ENCODE results near the gene NXPE1. TPM values are rescaled to one million over a fixed set of nuclear protein-coding genes. Genes with fewer than 3 reads are reported as not detected.

Gene NXPE1
- total RNA-seq, 1 donor from 2014 or later, result not detected

DNA sequence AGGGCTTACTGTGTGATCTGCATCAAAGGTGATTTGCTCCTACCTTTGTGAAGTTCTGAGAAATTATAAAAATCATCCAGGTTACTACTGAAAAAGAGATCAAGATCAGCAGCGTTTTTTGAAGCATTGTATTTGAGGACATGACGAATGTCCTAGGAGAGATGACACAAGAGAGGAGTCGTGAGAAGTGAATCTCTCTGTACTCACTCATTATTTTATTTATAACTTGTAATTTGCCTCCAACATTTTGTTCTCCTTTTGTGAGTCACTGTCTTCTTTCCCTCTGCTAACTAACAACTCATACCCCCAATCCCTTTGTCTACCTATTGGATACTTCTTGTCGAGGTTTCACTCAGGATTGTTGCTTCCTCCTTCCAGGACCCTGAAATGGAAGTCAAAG is 8.6 kb downstream of the NXPE1 start:
- Histone ChIP-seq H3K4me3 (ENCODE audit: low read depth, low read length) (no peak overlapping the region), H3K27me3 (ENCODE audit: control insufficient read depth, insufficient read depth, low read length) (no peaks in the 10 kb centered on the region), H3K36me3 (ENCODE audit: control insufficient read depth, insufficient read depth, low read length) (no peaks in the 10 kb centered on the region)
- FAIRE-seq, result no peak
- DNase-seq (ENCODE audit: low read depth), result no peak
- TF ChIP-seq, protein P1, sequence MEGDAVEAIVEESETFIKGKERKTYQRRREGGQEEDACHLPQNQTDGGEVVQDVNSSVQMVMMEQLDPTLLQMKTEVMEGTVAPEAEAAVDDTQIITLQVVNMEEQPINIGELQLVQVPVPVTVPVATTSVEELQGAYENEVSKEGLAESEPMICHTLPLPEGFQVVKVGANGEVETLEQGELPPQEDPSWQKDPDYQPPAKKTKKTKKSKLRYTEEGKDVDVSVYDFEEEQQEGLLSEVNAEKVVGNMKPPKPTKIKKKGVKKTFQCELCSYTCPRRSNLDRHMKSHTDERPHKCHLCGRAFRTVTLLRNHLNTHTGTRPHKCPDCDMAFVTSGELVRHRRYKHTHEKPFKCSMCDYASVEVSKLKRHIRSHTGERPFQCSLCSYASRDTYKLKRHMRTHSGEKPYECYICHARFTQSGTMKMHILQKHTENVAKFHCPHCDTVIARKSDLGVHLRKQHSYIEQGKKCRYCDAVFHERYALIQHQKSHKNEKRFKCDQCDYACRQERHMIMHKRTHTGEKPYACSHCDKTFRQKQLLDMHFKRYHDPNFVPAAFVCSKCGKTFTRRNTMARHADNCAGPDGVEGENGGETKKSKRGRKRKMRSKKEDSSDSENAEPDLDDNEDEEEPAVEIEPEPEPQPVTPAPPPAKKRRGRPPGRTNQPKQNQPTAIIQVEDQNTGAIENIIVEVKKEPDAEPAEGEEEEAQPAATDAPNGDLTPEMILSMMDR (IDR thresholded peaks at IDR 0.05; ENCODE audit: insufficient read depth, low read length, severe bottlenecking), result no peak

DNA sequence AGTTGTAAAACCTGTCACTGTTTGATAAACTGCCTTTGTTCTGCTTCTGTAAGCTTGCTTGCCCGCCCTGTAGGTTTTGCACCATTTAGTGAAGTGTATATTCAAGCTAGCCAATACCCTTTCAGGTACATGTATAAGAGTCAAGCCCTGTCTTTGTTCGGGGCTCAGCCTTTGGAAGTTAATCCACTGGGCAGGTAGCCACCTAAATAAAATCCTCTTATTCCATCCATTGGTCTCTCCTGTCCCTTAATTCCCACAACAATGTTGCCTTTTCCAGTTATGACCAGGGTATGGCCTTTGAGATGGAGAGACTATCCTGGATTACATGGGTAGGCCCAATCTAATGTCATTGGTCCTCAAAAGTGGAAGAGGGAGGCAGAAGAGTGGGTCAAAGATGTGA is 34.0 kb downstream of the NXPE1 start:
- Histone ChIP-seq H3K27me3 (ENCODE audit: control insufficient read depth, insufficient read depth, low read length) (no peaks in the 10 kb centered on the region), H3K36me3 (ENCODE audit: control insufficient read depth, insufficient read depth, low read length) (no peaks in the 10 kb centered on the region), H3K4me3 (ENCODE audit: low read depth, low read length) (no peak overlapping the region)
- TF ChIP-seq, protein P1 (IDR thresholded peaks at IDR 0.05; ENCODE audit: insufficient read depth, low read length, severe bottlenecking), result no peak
- no peak for DNase-seq (ENCODE audit: low read depth)
- FAIRE-seq, result no peak

DNA sequence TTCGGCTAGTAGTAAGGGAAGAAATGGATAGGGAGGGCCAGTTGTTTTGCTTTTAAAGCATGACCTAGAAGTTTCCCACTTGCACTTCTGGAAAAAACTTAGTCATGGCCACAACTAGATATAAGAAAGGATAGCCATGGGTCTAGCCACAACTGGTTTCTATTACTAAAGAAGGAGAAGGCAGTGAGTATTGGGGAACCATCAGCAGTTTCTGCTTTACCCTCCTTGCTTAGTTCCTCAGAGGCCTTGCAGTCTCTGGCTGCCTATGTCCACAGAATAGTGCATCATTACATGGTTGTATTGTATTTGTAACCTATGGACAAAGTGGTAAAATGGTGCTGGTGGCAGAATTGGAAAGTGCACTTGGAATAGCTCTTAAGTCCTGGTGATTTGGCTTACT is 35.6 kb downstream of the NXPE1 start:
- Histone ChIP-seq H3K27me3 (ENCODE audit: control insufficient read depth, insufficient read depth, low read length) (no peaks in the 10 kb centered on the region), H3K4me3 (ENCODE audit: low read depth, low read length) (no peak overlapping the region), H3K36me3 (ENCODE audit: control insufficient read depth, insufficient read depth, low read length) (no peaks in the 10 kb centered on the region)
- FAIRE-seq, result no peak
- TF ChIP-seq, protein P1 (IDR thresholded peaks at IDR 0.05; ENCODE audit: insufficient read depth, low read length, severe bottlenecking), result no peak
- no peak for DNase-seq (ENCODE audit: low read depth)

DNA sequence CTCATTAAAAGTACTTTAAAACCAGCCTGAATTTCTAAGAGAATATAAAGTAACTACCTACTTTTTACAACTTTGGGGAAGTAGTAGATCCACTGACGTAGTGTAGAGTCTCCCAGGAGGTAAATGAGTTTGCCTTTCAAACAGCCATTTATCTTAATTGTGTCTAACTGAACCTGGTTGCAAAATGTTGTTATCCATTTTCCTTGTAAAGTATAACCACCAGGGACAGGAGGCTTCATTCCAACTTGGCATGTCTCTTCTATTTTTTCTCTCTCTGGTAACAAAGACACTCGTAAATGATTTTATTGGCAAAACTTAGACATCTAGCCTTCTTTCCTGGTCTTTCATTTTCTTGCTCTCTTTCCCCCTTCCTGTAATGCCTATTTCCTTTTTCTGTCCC is 36.9 kb downstream of the NXPE1 start:
- FAIRE-seq (no peak), DNase-seq (ENCODE audit: low read depth) (no peak)
- TF ChIP-seq, protein P1 (IDR thresholded peaks at IDR 0.05; ENCODE audit: insufficient read depth, low read length, severe bottlenecking), result no peak
- Histone ChIP-seq H3K27me3 (ENCODE audit: control insufficient read depth, insufficient read depth, low read length) (no peaks in the 10 kb centered on the region), H3K36me3 (ENCODE audit: control insufficient read depth, insufficient read depth, low read length) (no peaks in the 10 kb centered on the region), H3K4me3 (ENCODE audit: low read depth, low read length) (no peak overlapping the region)

DNA sequence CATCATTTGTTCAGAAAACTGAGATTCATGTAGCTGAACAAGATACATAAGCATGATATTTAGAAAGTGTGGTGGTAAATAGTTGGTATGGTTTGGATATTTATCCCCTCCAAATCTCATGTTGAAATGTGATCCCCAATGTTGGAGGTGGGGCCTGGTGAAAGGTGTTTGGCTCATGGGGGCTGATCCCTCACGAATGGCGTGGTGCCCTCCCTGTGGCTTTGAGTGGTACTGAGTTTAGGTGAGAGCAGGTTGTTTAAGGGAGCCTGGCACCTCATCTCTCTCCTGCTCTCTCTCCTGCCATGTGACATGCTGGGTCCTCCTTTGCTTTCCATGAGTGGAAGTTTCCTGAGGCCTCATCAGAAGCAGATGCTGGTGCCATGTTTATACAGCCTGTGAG is 48.1 kb downstream of the NXPE1 start:
- TF ChIP-seq, protein P1 (IDR thresholded peaks at IDR 0.05; ENCODE audit: insufficient read depth, low read length, severe bottlenecking), result no peak
- no peak for FAIRE-seq

DNA sequence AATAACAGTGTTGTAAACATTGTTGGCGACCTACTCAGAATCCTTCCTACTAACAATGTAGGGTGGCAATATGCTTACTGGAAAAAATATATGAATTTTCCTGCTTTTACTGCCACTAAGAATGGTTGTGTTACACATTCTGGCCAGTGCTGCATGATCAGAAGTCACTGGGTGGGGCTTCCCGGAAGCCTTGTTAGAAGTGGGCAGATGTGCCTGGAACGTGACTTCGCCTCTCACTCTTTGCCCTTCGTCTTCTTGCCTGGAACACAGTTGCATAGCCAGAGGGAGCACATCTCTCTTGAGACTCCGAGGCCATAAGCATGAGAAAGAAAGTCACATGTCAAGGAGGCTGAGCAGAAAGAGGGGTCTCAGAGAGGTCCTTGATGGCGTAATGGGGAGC is 48.6 kb downstream of the NXPE1 start:
- FAIRE-seq, result no peak
- TF ChIP-seq, protein P1 (IDR thresholded peaks at IDR 0.05; ENCODE audit: insufficient read depth, low read length, severe bottlenecking), result no peak
- no peak for DNase-seq (ENCODE audit: low read depth)
- H3K4me3 ChIP-seq (ENCODE audit: low read depth, low read length), result no peak overlapping the region
- no peaks in the 10 kb centered on the region for H3K27me3 ChIP-seq (ENCODE audit: control insufficient read depth, insufficient read depth, low read length)
- no peaks in the 10 kb centered on the region for H3K36me3 ChIP-seq (ENCODE audit: control insufficient read depth, insufficient read depth, low read length)

More for the DNA sequence above, 48.1 kb downstream of the NXPE1 start:
- no peaks in the 10 kb centered on the region for H3K27me3 ChIP-seq (ENCODE audit: control insufficient read depth, insufficient read depth, low read length)
- no peaks in the 10 kb centered on the region for H3K36me3 ChIP-seq (ENCODE audit: control insufficient read depth, insufficient read depth, low read length)
- no peak for DNase-seq (ENCODE audit: low read depth)
- no peak overlapping the region for H3K4me3 ChIP-seq (ENCODE audit: low read depth, low read length)

Measured in bronchial epithelial cell (primary cell).